ENCODE measurements around the gene MAGI2.

Gene MAGI2

DNA sequence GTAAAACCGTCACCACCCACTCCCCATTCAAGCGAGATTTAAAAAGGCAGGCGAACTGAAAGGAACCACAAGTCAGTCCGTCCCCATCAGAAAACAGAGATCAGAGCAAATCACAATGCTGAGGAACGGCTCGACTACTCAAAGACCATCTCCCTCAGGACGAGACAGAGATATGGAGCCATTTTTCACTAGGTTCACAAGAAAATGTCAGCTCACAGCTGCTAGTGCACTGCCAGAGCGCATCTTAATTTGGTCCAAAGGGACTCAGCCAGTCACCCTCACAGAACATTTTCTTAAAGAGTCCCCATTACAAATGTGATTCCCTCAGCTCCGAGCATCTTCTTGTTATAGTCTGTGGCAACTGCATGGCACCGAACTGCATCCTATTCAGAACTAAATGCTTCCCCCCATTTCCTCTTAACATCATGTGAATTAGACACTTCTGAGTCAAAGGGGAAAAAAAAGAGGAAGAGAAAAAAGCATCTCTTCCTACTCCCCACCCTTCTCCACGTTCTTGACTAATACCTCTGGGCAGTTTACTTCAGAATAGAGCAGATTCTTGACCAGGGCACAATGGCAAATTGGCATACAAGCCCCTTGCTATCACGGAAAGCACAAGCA lies 683.9 kb downstream of the MAGI2 start:
- DNase-seq = peak; percentile 27

DNA sequence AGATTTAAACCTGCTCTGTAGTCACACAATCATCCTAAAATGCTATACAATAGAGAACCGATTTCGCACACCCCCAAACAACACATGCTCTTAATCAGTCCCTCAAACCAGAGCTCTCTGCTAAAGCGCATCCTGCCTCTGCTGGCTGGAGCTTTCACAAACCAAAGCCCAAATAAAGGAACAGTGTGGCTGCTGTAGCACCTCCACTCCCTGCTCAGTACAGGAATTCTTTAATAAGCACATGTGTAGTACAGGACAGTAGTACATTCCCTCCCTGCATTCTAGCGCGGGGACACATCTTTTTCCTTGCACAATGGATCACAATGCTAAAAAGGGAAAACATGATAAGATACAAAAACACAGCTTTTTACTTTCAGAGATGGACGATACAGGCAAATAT lies 684.6 kb downstream of the MAGI2 start:
- DNase-seq = peak; percentile 25

DNA sequence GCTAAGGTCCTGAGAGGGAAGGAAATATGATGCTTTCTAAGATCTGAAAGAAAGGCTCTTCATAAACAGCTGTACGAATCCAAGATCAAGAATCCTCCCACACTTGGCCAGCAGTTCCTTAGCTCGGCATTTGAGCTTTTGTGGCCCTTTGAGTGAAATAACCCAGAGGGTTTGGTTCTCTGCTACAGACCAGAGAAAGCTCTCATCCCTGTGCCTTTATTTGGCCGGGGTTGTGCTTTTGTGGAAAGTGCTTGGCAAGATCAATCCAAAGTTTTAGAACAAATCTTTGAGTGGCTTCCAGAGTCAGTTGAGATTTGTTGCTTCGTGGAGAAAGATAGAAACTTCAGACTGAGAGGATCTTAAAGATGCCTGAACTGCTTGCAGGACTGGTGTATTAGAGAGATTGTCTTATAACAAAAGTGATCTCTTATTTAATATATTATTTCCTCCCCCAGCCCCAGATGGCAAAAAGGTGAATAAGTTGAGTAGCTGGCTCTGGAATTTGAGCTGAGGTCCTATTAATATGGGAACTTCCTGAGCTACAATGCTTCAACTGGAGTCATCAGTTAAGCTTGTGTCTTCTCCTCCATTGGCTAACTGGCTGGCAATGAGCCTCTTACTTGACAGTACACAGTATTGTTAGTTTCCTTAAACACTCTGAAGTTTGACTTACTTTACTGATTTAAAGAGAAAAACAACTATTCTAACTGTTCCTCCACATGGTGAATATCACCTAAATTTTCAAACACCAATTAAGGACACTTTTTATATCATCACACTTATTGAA lies 687.3 kb downstream of the MAGI2 start:
- no peak for DNase-seq

DNA sequence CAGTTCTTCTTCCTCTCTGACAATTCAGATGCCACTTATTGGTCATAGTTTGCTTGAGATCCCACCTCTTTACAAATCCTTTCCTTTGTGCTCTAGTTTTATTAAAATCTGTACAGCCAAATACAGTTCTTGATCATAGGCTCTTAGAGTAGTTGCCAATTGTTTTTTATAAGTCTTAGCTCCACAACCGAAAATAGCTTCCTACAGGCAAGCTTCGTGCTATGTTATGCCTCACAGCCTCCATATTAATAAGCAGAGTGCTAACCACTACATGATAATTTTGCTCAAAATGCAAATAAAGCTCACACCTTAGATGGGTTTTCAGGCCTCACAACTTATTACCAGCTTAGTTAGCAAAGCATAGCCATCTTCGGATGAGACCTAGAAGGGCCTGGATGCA lies 688.9 kb downstream of the MAGI2 start:
- no peak for DNase-seq

DNA sequence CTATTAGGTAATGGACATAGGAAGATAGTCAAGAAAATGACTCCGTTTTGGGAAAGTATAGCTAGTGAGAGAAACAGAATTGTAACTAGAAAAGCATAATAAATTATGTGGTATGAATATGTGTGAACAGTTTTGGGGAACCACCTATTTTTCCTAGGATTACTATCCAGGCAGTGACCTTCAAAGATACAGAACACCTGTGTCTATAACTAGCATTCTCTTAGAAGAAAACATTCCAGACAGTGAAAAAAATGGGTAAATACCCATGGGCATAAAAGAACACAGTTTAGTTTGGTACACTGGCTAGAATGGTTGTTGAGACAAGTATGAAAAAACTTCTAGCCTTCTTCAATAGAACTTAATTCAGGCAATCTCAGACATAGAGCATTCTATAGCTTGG lies 690.8 kb downstream of the MAGI2 start:
- no peak for DNase-seq

DNA sequence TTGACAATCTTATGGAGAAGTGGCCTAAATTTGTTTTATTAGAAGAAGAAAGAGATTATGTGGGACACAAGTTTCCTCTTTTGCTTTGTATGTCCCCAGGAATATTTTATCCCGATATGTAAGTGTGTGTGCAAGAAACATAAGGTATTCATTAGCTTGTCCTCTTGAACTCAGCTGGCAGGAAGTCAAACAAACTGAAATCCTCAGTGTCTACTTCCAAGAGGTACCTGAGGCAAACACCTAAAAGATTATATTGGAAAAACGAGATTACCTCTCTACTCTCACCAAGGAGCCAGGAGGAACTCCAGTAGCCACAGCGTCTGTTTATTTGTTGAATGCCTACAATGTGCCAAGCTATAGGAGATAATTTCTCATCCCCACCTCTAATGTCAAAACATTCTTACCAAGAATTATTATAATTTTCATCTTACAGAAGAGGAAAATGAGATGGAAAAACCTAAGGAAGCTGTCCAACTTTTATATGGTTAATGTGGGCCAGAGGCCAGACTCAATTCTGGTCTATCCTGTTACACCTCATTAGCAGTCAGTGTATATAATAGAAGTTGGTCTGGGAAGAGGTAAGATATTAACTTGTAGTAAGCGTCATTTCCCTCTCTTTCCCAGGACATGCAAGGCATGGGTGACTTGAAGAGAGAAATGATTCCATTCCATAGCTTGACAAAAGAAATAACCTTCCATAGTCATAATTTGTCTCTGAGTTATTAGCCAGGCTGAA lies 692.7 kb downstream of the MAGI2 start:
- no peak for DNase-seq

DNA sequence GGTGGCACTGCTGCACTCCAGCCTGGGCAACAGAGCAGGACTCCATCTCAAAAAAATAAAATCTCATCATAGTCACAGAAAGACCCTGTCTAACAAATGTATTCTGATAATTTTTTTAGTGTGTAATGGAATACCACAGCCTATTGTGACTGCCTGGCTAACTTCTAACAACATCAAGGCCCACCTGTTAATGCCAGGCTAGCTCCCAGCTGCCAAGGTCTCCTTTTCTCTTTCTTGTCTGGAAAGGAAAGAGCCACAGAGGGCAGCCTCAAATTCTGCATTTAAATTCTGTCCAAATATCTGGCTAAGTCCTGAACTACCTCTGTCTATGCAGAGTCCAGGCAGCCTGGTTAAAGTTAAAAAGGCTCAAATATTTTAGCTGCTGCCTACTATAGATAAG lies 700.9 kb downstream of the MAGI2 start:
- no peak for DNase-seq

DNA sequence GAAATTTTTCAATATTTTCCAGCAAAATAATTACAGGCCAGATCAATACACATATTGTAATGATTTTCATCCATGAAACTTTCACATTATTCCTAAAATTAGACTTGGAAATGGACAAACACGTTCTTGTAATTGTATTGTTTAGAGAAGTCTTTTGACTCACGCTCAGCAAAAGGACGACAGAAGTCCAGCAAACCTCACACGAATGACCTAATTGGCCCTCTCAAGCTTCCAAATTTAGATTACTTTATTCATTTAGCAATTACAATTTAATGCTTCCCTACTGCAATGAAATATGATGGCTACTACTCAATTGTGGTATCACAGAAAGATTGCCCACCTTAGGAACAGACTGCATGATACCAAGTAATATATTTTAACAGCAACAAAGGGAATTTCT lies 702.2 kb downstream of the MAGI2 start:
- no peak for DNase-seq

DNA sequence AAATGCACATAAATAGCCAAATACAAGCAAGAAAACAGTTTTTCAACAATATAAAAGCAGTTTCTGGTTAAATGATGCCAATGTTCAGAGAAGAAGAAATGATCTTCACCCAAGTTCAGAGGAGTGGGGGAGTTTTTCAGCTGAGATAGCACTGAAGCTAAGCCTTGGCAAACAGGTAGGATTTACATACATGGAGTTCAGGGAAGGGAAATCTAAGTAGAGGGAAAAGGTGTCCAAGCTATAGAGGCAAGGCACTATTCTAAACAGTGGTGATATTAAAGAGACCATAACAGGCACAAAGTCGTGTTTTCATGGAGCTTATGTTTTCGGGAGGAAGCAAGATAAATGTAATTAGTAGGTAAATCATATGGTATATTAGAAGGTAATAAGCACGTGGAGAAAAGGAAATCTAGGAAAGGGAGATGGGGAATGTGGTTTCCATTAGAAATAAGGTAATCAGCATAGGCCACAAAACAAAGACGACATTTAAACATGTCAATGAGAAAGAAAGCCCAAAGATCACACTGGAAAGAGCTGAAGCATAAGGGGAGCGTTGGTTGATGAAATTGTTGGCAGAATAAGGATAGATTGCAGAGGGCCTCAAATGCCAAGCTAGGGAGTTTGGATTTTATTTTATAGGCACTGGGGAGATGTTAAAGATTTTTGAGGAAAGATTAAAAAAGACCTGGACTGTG lies 704.3 kb downstream of the MAGI2 start:
- DNase-seq = no peak

DNA sequence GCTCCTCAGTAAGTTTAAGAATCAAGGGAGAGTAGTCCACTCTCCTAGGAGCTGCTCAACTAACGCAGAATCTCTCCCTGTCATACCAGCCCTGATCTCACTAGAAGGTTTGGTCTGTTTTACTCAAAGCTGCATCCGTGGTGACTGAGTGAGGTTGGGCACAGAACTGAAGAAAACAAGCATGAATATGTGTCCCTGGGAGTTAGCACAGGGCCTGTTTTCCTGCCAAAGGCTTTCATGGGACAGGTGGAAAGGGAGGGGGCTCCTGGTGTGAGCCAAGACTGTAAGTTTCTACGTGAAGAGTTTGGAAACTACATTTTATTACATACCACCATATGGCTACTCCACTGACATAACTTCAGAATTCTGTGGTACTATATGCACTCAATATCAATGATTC lies 705.9 kb downstream of the MAGI2 start:
- no peak for DNase-seq

DNA sequence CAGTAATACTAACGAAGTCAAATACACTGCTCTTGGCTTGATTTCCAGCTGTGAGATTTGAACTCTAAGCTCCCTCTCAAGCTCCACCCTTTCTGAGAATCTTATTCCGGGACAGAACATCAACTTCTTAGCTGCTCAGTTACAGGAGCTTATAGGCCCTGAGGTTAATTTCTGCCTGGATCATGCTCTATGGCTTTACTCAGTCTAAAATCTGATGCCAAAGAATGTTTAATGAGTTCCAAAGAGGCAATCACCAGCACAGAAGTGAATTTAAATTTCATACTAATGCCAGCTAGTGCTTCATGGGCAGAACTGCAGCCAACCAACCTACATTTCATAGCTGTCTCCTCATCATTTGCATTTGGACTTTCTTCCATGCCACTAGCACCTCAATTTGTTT lies 707.2 kb downstream of the MAGI2 start:
- peak; percentile 31 for DNase-seq

DNA sequence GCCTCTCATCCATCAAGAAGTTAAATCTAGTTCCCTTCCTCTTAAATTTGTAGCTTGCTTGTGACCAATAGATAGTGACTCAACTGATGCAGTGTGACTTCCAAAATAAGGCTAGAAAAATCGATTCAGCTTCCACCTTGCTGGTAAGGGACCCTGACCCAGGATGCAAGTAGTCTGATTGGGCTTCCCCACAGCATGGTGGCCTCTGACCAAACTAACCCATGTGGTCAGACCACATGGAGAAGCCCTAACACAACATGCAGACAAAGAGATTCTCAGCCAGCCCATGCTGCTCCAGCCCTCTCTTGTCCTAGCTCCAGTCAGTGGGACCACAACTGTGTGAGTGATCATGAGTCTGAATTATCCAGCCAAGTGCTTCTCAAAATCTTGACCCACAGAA lies 710.8 kb downstream of the MAGI2 start:
- DNase-seq = no peak

DNA sequence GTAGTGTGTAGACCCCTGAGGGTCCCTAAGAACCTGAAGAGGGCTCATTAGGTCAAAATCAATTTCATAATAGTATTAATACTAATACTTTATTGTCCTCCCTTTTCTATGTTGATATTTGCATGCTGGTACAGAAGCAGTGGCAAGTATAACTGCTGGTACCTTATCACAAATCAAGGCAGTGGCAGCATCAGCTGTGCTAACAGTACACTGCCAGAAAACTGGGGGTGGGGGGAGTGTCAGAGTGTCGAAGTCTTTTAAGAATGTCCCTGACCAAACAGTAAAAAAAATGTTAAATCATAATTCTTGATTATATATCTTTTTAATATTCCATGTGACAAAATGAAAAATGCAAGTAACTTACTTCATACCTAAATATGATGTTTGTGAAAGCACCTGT lies 716.9 kb downstream of the MAGI2 start:
- no peak for DNase-seq

DNA sequence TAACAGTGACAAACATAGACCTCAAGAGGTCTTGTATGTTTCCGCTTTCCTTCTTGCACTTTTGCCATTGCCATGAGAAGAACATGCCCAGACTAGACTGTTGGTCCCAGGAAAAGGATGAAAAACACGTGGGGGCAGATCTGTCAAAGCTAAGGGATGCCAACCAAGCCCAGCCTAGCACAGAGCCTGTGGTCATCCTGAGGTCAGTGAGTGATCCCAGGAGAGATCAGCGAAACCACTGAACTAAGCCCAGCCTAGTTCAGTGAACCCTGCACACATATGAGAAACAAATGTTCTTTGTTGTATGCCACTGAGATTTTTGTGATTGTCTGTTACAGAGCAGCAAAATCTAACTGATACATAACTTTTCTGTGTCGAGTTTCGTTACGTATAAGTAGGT lies 718.8 kb downstream of the MAGI2 start:
- DNase-seq = no peak

DNA sequence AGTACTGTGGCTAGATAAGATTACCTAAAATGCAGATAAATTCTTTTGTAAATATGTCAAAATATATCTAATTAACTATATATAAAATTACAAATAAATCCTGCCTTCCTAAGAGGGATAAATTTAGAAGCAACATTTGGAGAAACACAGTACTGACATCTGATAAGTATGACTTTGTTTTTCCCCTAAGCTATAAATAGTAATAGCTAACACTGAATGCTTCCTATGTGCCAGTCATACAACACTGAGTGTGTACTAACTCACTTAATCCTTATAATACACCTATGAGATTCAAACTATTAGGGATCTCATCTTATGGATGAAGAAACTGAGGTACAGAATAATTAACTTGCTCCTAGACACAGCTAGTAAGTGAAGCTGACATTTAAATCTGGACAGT lies 733.4 kb downstream of the MAGI2 start:
- no peak for DNase-seq

DNA sequence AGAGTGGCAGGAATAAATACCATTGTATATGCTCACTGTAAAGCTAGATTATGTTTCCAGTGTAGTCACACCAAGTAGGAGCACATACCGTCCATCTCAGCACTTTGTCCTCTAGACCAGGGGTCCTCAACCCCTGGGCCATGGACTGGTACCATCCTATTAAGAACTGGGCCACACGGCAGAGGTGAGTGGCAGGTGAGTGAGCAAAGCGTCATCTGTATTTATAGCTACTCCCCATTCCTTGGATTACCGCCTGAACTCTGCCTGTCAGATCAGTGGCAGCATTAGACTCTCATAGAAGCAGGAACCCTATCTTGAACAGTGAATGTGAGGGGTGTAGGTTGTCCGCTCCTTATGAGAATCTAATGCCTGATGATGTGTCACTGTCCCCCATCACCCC lies 735.3 kb downstream of the MAGI2 start:
- no peak for DNase-seq

DNA sequence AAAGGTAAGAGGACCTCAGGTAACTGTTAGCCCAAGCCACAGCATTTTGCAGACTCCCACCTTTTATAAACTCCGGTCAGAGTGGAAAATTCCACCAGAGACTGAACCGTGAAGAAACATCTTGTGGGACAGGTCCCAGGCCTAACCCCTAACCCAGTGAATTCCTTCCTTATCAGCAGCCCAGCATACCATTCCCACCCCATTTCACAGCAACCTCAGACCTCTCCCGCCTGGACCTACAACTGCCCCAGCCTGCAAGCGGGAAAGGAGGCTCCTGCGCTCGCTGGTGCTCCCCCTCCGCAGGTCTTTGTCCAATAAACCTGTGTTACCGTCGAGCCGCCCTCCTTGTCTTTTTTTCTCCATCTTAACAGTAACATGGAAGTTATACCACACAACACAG lies 736.6 kb downstream of the MAGI2 start:
- no peak for DNase-seq

DNA sequence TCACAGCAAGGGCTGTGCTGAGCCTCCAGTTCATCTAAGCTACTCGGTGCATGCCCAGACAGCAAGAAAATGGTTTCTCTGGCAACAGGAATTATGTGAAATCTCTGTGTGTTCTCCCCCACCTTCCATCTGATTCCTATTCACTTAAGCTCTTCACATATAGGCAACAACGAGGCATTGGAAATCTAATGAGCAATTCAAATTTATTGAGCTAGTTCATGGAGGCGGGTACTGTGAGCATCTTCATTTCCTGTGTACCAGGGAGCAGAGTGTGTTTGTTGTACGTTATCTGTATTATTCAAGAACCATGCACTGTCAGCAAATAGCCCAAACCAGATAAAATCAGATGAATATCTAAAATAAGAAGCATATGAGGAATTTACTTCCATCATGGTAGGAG lies 739.1 kb downstream of the MAGI2 start:
- DNase-seq = no peak

DNA sequence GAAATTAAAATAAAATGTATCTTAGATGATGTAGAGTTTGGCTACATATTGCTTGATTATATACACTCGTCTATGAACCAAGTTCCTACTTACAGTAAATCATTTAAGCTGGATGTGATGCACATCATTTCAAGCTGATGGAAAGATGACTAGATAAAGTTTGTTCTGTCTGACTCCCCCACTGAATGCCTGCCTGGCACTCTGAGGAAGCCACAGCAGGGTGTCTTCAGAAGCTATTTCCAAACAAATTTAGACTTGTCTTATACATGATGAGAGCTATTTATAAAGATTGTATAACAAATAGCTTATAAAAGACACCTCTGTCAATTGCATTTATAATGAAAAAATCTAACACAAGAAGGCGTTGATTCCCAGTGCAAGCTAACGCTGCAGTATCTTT lies 741.4 kb downstream of the MAGI2 start:
- DNase-seq = no peak

DNA sequence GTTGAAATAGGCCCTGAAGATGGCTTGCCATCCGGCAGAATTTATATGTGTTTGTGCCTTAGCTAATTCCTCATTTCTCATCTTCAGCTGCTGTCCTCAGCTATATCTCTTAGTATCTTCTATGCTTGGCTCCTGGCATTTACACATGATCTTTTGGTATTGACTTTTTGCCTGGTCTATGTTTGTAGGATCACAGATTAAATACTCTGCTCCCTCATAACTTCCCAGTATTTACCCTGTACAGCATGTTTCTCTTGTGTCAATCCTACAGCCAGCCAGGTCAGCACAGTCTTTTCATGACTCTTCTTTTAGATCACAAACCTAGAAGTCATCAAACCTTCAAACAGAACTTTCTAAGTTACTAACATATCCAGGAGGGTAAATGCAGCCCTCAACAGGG lies 743.8 kb downstream of the MAGI2 start:
- DNase-seq = no peak

DNA sequence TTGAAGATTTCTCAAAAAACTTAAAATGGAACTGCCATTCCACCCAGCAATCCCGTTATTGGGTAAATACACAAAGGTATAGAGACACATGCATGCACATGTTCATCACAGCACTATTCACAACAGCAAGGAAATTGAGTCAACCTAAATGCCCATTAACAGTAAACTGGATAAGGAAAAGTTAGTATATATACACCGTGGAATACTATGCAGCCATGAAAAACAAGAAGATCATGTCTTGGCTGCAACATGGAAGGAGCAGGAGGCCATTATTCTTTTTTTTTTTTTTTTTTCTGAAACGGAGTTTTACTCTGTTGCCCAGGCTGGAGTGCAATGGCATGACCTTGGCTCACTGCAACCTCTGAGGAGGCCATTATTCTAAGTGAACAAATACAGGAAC lies 749.0 kb downstream of the MAGI2 start:
- DNase-seq = no peak

DNA sequence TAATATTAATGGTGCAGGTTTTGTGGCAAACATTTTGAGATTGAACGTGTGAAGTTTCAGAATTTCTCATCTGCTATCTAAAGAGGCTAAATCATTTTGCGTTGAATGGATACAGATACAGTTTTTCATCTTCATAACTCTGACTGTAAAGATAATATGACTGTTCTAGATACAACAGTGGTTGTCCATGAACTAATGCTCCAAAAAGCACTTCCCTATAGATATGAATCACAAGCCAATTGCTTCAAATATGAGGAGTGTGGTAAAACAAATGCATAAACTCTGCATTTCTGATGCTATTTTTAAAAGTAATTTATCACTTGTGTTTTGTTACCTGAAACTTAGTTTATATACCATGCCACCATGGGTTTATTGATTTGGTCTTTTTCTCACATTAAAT lies 750.1 kb downstream of the MAGI2 start:
- no peak for DNase-seq

DNA sequence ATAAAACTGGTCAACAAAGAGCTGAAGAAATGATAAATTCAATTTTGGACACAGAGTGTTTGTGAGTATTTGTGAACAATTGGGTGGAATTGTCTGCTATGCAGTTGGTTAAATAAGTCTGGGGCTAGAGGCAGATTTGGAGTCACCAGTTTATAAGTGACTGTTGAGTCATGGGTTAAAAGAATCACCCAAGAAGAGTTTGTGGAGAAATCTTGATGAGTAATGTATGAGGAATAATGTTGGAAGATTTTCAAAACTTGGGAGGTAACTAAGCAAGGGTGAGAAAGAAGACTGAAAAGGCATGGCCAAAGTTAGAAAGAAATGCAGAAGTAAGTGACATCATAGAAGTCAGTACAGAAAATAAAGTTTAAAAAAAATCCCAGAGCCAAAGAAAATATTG lies 750.7 kb downstream of the MAGI2 start:
- no peak for DNase-seq

DNA sequence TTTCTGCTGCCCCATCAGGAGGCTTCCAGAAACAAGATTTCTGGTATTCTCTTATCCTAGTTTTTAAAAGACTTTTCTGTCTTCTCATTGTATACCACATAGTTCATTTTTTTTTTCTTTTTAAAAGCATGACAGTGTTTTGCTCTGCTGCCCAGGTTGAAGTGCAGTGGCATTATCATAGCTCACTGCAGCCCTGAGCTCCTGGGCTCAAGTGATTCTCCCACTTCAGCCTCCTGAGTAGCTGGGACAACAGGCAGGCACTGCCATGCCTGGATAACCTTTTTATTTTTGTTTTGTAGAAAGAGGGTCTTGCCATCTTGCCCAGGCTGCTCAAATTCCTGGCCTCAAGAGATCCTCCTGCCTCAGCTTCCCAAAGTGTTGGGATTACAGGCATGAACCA lies 757.6 kb downstream of the MAGI2 start:
- no peak for DNase-seq

All from left hindlimb (tissue), 1 donor.